SHP77 (cell line): ENCODE measurements around the gene TTLL11.

Experiments used
- DNase-seq, 2 experiments: peaks; one replicate each; lab custom pipeline; 2025; lab: John Stamatoyannopoulos, UW

Gene TTLL11, protein sequence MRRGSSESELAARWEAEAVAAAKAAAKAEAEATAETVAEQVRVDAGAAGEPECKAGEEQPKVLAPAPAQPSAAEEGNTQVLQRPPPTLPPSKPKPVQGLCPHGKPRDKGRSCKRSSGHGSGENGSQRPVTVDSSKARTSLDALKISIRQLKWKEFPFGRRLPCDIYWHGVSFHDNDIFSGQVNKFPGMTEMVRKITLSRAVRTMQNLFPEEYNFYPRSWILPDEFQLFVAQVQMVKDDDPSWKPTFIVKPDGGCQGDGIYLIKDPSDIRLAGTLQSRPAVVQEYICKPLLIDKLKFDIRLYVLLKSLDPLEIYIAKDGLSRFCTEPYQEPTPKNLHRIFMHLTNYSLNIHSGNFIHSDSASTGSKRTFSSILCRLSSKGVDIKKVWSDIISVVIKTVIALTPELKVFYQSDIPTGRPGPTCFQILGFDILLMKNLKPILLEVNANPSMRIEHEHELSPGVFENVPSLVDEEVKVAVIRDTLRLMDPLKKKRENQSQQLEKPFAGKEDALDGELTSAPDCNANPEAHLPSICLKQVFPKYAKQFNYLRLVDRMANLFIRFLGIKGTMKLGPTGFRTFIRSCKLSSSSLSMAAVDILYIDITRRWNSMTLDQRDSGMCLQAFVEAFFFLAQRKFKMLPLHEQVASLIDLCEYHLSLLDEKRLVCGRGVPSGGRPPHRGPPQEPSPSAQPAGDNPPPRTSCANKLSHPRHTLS

DNA sequence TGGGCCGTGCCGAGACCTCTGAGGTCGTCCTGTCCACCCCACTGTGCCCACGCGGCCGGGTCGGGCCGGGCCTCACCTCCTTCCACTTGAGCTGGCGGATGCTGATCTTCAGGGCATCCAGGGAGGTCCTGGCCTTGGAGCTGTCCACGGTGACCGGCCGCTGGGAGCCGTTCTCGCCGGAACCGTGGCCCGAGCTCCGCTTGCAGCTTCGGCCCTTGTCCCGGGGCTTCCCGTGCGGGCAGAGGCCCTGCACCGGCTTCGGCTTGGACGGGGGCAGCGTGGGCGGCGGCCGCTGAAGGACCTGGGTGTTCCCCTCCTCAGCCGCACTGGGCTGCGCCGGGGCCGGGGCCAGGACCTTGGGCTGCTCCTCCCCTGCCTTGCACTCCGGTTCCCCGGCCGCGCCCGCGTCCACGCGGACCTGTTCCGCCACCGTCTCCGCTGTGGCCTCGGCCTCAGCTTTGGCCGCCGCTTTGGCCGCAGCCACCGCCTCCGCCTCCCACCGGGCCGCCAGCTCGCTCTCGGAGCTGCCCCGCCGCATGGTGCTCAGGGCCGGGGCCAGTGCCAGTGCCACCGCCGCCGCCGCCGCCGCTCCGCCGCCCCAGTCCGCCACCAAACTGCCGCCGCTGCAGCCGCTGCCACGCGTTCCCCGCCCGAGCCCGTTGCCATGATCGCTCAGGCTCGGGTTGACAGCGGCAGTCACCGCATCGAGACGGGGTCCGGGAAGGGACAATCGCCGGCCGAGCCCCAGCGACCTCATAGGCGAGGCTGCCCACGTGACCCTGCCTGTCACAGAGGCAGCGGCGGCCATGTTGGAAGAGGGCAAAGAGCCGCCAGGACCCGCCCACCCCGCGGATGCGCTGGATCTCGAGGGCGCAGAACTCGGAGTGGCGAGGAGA is at the start of gene TTLL11:
TTLL11 (minus strand) TSS at position 698 of the 896 bp plus-strand sequence; CDS start at position 538, 160 bp downstream.
- peak; percentile 86 to 95 for DNase-seq

DNA sequence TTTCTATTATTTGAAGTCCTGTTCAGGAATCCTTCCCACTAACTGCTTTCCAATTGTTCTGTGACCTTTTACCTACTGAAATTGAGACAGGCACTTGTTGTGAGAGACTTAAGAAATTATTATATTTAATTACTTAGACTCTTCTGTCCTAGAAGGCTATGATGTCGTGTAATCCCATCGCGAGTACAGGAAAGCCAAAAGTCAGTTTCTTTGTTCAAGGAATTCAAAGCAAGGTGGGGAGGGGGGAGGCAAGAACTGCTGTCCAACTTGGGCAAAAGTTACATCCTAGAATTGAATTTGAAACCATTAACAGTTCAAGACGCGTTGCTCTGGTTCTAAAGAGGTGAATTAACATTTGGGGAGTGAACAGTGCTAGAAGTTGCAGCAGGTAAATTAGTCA is 48.6 kb upstream of the TTLL11 start:
- DNase-seq, result no peak

- no peak for DNase-seq
Measured at GRCh38 chr9:122140368-122141193, 47.5 kb upstream of the TTLL11 start.

- DNase-seq, result no peak
Measured at GRCh38 chr9:122138560-122139268, 45.6 kb upstream of the TTLL11 start.

DNA sequence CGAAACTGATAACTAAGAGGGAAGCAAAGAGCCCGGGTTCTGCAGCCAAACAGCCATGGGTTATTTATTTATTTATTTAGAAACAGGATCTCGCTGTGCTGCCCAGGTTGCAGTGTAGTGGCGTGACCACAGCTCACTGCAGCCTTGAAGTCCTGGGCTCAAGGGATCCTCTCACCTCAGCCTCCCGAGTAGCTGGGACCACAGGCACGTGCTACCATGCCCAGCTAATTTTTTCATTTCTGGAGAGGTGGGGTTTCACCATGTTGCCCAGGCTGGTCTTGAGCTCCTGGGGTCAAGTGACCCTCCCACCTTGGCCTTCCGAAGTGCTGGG is 42.4 kb upstream of the TTLL11 start:
- no peak for DNase-seq

GRCh38 chr9:122134822-122135528 is 41.9 kb upstream of the TTLL11 start:
- DNase-seq, result no peak

- no peak for DNase-seq
Measured at GRCh38 chr9:122133984-122134535, 41.0 kb upstream of the TTLL11 start.

- no peak for DNase-seq
Measured at GRCh38 chr9:122133263-122133983, 40.3 kb upstream of the TTLL11 start.

GRCh38 chr9:122132539-122132938 is 39.4 kb upstream of the TTLL11 start:
- no peak for DNase-seq

GRCh38 chr9:122131401-122132001 is 38.4 kb upstream of the TTLL11 start:
- DNase-seq, result no peak

DNA sequence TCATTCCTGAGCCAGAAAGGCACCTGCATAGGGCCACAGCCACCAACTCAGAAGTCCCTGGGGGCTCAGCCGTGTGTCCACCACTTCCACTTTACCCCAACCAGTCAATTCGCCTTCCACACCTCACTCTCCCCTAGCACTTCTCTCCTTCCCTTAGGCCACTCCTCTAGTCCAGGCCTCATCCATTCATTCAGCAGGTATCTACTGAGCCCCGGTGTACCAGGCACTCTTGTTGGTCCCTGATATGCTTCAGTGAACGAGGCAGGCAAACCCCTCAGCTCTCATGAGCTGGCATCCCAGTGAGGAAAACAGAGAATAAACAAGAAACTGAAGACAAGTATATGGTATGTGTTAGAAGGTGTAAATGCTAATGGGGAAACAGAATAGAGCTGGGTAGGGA is 37.7 kb upstream of the TTLL11 start:
- DNase-seq, result no peak

GRCh38 chr9:122129969-122130368 is 36.9 kb upstream of the TTLL11 start:
- DNase-seq, result no peak

DNA sequence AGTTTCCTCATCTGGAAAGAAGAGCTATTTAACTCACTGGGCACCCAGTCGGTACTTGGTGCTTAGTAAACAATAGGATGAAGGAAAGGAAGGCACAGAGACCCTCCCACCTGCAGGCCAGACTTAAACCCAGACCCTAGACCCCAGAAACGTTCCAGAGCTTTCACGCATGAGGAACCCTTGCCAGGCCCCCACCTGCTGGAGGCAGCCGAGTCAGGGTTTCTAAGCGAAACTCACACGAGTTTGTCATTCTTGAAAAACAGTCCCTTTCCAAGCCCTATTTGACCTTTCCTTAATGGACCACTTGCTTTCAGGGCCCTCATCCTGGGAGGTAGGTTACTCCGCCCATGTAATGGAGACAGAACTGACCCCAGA is 35.8 kb upstream of the TTLL11 start:
- no peak for DNase-seq

DNA sequence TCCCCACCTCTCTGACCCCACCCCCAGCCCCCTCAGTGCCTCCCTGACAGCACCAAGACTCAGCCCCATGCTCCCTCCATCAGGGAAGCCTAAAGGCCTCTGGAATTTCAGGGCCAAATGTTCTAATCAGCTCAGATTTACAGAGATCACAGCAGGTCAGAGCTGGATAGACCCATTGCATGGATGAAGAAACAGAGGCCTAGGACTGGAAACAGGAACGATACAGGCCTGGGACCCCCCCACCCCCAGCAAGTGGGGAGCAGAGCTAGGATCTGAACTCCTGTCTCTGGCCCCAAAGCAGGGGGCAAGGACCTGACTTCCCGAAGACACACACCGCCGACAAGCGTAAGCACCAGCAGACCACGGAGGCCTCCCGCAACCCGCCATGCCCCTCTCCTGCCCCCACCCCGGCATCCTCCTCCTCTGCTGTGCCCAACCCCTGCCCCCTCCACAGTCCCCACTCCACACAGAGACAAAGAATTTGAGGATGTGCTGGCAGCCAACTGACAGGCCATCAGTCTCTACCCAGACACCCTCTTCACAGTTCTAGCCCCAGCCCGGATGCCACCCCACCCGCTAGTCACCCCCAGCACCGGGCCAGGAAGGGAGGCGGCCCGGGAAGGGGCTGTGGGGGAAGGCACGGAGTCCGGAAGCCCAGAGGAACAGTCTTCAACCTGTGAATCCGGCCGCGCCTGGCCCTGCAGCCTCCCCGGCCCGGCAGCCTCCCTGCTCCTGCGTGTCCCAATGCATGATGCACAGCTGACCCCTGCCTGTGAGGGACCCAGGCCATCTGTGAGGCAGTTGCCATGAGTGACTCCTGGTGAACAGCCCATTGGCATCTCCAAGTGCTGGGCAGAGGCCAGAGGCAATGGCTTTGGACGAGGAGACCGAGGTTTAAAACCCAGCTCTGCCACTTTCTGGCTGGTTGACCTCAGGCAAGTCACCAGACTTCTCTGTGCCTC is 35.2 kb upstream of the TTLL11 start:
- DNase-seq, result no peak

DNA sequence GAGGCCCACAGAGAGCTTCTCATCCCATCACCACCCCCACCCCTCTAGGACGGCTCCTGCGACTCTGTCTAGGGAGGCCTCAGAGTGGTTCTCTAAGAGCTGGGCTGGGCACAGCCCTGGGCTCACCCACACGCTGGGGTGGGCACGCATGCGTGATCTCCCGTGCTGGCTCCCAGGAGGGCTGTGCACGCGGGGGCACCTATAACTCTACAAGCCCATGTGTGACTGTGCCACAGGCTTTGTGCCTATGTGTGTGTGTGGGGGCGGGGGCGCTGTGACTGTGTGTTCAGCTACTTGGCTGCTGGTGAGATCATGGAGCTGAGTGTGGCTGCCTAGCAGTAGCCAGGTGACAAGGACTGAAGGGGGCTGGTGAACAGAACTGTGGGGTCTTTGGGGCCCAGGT is 34.3 kb upstream of the TTLL11 start:
- DNase-seq, result no peak

GRCh38 chr9:122126331-122127261 is 33.5 kb upstream of the TTLL11 start:
- DNase-seq, result no peak
